ENCODE measurements around the gene SPATS2. TPM values are rescaled to one million over a fixed set of nuclear protein-coding genes. Genes with fewer than 3 reads are reported as not detected.

The SPATS2 gene
- total RNA-seq, 2 donors from 2014 or later = 17.2 to 21.9 TPM

- no peak overlapping the region for H3K4me3 ChIP-seq
- H3K9ac ChIP-seq (ENCODE audit: low read depth in 2 of 2, low read length in 2 of 2) = no peak overlapping the region
- intact Hi-C loops (cut with DNase I) = no loop called here
- DNase-seq = no peak
- H3K27me3 ChIP-seq = peaks cover 10% of the 10 kb centered on the region
- H3K36me3 ChIP-seq = no peaks in the 10 kb centered on the region
- H3K4me1 ChIP-seq = no peaks in the 10 kb centered on the region
- TF ChIP-seq, protein P1, sequence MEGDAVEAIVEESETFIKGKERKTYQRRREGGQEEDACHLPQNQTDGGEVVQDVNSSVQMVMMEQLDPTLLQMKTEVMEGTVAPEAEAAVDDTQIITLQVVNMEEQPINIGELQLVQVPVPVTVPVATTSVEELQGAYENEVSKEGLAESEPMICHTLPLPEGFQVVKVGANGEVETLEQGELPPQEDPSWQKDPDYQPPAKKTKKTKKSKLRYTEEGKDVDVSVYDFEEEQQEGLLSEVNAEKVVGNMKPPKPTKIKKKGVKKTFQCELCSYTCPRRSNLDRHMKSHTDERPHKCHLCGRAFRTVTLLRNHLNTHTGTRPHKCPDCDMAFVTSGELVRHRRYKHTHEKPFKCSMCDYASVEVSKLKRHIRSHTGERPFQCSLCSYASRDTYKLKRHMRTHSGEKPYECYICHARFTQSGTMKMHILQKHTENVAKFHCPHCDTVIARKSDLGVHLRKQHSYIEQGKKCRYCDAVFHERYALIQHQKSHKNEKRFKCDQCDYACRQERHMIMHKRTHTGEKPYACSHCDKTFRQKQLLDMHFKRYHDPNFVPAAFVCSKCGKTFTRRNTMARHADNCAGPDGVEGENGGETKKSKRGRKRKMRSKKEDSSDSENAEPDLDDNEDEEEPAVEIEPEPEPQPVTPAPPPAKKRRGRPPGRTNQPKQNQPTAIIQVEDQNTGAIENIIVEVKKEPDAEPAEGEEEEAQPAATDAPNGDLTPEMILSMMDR (IDR thresholded peaks at IDR 0.05) = no peak
- no peaks in the 10 kb centered on the region for H3K9me3 ChIP-seq
- no peak overlapping the region for H3K27ac ChIP-seq
These were observed 182.8 kb downstream of the SPATS2 start for GRCh38 chr12:49549735-49550692.

DNA sequence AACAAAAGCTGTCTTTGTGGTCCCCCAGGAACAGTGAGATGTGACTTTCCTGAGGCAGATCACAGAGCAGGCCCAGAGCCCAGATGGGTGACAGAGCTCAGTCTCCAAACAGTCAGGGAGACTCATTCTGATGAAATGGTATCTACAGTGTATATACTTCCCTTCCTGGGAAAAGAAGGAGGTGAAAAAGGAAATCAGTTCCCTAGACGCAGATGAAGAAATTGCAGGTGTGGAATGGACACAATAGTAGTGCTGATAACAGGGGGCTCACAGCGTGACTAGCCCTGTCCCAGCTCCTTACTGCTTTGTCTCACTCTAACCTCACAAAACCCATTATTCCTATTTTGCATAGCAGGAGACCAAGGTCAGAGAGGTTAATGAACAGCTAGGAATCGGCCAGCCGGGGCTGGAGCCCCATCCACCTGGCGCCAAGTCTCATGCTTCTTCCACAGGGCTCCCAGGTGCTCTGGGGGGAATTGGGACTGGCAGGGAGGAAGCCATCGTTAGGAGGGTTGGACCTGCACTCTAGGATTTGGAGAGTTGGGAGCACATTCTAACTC is 183.5 kb downstream of the SPATS2 start:
- H3K9ac ChIP-seq (ENCODE audit: low read depth in 2 of 2, low read length in 2 of 2) = no peak overlapping the region
- peaks cover 10% of the 10 kb centered on the region for H3K27me3 ChIP-seq
- no peaks in the 10 kb centered on the region for H3K36me3 ChIP-seq
- H3K4me3 ChIP-seq = no peak overlapping the region
- TF ChIP-seq, protein P1 (IDR thresholded peaks at IDR 0.05) = no peak
- H3K9me3 ChIP-seq = no peaks in the 10 kb centered on the region
- no peaks in the 10 kb centered on the region for H3K4me1 ChIP-seq
- intact Hi-C loops (cut with DNase I) = no loop called here
- DNase-seq = no peak
- H3K27ac ChIP-seq = no peak overlapping the region

- Histone ChIP-seq H3K9ac (ENCODE audit: low read depth in 2 of 2, low read length in 2 of 2) (no peak overlapping the region), H3K27me3 (peaks cover 10% of the 10 kb centered on the region), H3K27ac (no peak overlapping the region), H3K36me3 (no peaks in the 10 kb centered on the region), H3K4me1 (no peaks in the 10 kb centered on the region), H3K4me3 (no peak overlapping the region), H3K9me3 (no peaks in the 10 kb centered on the region)
- no peak for DNase-seq
- intact Hi-C loops (cut with DNase I) = no loop called here
- TF ChIP-seq, protein P1 (IDR thresholded peaks at IDR 0.05) = no peak
These were observed 184.8 kb downstream of the SPATS2 start for GRCh38 chr12:49552014-49552413.

DNA sequence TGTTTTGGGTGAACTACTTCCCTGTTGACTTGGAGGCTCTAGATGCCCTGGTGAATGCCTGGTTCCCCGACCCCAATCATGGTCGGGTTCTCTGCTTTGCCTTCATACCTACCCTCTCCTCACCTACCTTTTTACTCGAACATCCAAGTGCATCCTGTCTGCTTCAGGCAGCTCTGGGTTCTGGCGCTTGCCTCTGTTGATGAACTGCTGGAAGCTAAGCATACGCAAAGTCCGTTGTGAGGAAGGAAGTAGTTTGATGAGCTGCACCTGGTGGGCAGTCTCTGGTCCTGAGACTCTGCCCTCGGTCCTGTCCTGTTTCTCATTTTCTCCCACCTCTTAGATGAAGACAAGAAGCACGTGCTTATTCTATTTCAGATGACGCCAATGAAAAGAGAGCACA is 185.2 kb downstream of the SPATS2 start:
- Histone ChIP-seq H3K4me3 (no peak overlapping the region), H3K9me3 (no peaks in the 10 kb centered on the region), H3K27ac (no peak overlapping the region), H3K9ac (ENCODE audit: low read depth in 2 of 2, low read length in 2 of 2) (no peak overlapping the region), H3K27me3 (peaks cover 10% of the 10 kb centered on the region), H3K4me1 (no peaks in the 10 kb centered on the region), H3K36me3 (no peaks in the 10 kb centered on the region)
- TF ChIP-seq, protein P1 (IDR thresholded peaks at IDR 0.05) = no peak
- intact Hi-C loops (cut with DNase I) = no loop called here
- no peak for DNase-seq

DNA sequence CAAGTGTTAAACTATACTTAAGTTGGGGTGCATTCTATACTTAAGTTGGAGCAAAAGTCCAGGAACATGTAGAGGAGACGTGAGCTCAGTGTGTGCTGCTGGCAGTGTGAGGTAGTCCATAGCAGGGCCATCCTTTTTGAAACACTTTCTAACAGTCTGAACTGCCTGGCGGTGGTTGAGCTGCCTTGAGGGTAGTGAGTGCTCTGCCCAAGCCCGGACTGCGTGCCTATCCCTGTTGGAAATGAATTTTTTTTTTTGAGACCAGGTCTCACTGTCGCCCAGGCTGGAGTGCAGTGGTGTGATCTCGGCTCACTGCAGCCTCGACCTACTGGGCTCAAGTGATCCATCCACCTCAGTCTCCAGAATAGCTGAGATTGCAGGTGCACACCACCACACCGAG is 185.6 kb downstream of the SPATS2 start:
- intact Hi-C loops (cut with DNase I) = no loop called here
- H3K9me3 ChIP-seq = no peaks in the 10 kb centered on the region
- no peaks in the 10 kb centered on the region for H3K36me3 ChIP-seq
- H3K4me3 ChIP-seq = no peak overlapping the region
- TF ChIP-seq, protein P1 (IDR thresholded peaks at IDR 0.05) = no peak
- H3K4me1 ChIP-seq = no peaks in the 10 kb centered on the region
- peaks cover 10% of the 10 kb centered on the region for H3K27me3 ChIP-seq
- DNase-seq = no peak
- H3K9ac ChIP-seq (ENCODE audit: low read depth in 2 of 2, low read length in 2 of 2) = no peak overlapping the region
- H3K27ac ChIP-seq = no peak overlapping the region
